Measurements from ENCODE around the gene FARS2.

DNA sequence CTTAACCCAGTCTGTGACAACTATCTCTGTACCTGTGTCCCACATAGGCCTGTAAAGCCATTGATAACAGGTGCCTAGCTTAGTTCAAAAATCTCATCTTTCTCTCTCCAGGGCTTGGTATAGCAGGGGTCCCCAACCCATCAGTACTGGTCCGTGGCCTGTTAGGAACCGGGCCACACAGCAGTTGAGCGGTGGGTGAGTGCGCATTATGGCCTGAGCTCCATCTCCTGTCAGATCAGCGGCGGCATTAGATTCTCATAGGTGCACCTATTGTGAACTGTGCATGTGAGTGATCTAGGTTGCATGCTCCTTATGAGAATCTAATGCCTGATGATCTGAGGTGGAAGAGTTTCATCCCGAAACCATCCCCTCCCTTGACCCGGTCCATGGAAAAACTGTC, 3.9 kb upstream of the FARS2 start:
- TF ChIP-seq, protein P1, sequence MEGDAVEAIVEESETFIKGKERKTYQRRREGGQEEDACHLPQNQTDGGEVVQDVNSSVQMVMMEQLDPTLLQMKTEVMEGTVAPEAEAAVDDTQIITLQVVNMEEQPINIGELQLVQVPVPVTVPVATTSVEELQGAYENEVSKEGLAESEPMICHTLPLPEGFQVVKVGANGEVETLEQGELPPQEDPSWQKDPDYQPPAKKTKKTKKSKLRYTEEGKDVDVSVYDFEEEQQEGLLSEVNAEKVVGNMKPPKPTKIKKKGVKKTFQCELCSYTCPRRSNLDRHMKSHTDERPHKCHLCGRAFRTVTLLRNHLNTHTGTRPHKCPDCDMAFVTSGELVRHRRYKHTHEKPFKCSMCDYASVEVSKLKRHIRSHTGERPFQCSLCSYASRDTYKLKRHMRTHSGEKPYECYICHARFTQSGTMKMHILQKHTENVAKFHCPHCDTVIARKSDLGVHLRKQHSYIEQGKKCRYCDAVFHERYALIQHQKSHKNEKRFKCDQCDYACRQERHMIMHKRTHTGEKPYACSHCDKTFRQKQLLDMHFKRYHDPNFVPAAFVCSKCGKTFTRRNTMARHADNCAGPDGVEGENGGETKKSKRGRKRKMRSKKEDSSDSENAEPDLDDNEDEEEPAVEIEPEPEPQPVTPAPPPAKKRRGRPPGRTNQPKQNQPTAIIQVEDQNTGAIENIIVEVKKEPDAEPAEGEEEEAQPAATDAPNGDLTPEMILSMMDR (IDR thresholded peaks at IDR 0.05), result no peak
- TF ChIP-seq POLR2A (IDR thresholded peaks at IDR 0.05), result no peak

Measured in esophagus squamous epithelium (tissue), 4 donors.